ENCODE data around the gene TEDC1.

Gene TEDC1

DNA sequence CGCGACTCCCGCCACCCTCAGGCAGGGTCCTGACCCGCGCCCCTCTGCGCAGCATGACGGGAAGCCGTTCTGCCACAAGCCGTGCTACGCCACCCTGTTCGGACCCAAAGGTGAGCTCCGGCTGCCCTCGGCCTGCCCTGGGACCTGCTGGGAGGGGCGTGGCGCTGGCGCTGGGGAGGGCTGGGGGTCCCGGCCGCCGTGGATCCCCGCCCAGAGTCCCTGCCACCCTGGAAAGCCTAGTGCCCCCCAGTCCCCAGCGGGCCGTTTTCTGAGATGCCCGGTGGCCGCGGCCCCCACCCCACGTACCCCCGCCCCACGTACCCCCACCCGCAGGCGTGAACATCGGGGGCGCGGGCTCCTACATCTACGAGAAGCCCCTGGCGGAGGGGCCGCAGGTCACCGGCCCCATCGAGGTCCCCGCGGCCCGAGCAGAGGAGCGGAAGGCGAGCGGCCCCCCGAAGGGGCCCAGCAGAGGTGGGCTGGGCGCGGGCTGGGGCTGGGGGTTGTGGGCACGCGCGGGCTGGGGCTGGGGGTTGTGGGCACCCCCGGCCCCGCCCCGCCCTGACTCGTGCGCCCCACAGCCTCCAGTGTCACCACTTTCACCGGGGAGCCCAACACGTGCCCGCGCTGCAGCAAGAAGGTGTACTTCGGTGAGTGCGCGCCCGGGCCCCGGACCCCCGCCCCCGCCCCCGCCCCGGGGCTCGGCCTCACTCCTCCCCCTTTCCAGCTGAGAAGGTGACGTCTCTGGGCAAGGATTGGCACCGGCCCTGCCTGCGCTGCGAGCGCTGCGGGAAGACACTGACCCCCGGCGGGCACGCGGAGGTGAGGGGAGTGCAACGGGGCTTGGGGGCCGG, 12.4 kb upstream of the TEDC1 start:
- no peaks in the 10 kb centered on the region for H3K9me3 ChIP-seq (ENCODE audit: control insufficient read depth, insufficient read depth, low read depth, low read length)
- ChIA-PET POLR2A (interaction anchor here (1.0 kb wide), 1 partner anchor 14 kb away, joined by 3 read pairs; no protein-coding TSS in a partner anchor), CTCF (interaction anchor here (1.2 kb wide), 1 partner anchor 12 kb away, joined by 3 read pairs; no protein-coding TSS in a partner anchor)
- peaks cover 7% of the 10 kb centered on the region for H3K4me1 ChIP-seq (ENCODE audit: control insufficient read depth, insufficient read depth, low read length)
- H3K27ac ChIP-seq (ENCODE audit: extremely low read depth, low read depth, low read length) = no peak overlapping the region
- H3K36me3 ChIP-seq (ENCODE audit: control insufficient read depth in 2 of 2, insufficient read depth in 1 of 2, low read length in 2 of 2) = no peaks in the 10 kb centered on the region
- TF ChIP-seq, protein P1, sequence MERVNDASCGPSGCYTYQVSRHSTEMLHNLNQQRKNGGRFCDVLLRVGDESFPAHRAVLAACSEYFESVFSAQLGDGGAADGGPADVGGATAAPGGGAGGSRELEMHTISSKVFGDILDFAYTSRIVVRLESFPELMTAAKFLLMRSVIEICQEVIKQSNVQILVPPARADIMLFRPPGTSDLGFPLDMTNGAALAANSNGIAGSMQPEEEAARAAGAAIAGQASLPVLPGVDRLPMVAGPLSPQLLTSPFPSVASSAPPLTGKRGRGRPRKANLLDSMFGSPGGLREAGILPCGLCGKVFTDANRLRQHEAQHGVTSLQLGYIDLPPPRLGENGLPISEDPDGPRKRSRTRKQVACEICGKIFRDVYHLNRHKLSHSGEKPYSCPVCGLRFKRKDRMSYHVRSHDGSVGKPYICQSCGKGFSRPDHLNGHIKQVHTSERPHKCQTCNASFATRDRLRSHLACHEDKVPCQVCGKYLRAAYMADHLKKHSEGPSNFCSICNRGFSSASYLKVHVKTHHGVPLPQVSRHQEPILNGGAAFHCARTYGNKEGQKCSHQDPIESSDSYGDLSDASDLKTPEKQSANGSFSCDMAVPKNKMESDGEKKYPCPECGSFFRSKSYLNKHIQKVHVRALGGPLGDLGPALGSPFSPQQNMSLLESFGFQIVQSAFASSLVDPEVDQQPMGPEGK (tag by site-specific recombination; IDR thresholded peaks at IDR 0.05) = peak; percentile 7; the same call in 1 of the 2 replicates
- TF ChIP-seq ZNF530 (tag by site-specific recombination; IDR thresholded peaks at IDR 0.05; ENCODE audit: low read depth) (no peak), ZNF777 (tag by site-specific recombination; IDR thresholded peaks at IDR 0.05; ENCODE audit: borderline replicate concordance) (no peak), ZNF488 (tag by site-specific recombination; IDR thresholded peaks at IDR 0.05) (no peak), ZNF174 (tag by site-specific recombination; IDR thresholded peaks at IDR 0.05) (no peak), ZFP37 (tag by site-specific recombination; IDR thresholded peaks at IDR 0.05) (no peak)
- H3K4me3 ChIP-seq (ENCODE audit: low read depth, low read length) = no peak overlapping the region

GRCh38 chr14:105479431-105480158, 11.5 kb upstream of the TEDC1 start:
- ChIA-PET POLR2A (interaction anchor here (1.3 kb wide), 1 partner anchor 8 kb away, joined by 5 read pairs; no protein-coding TSS in a partner anchor), CTCF (interaction anchor here (1.0 to 2.9 kb wide), 2 partner anchors 10 to 52 kb away, joined by 4 to 31 read pairs; no protein-coding TSS in a partner anchor)
- Histone ChIP-seq H3K9me3 (ENCODE audit: control insufficient read depth, insufficient read depth, low read depth, low read length) (no peaks in the 10 kb centered on the region), H3K4me1 (ENCODE audit: control insufficient read depth, insufficient read depth, low read length) (peaks cover 5% of the 10 kb centered on the region), H3K36me3 (ENCODE audit: control insufficient read depth in 2 of 2, insufficient read depth in 1 of 2, low read length in 2 of 2) (no peaks in the 10 kb centered on the region), H3K4me3 (ENCODE audit: low read depth, low read length) (no peak overlapping the region), H3K27ac (ENCODE audit: extremely low read depth, low read depth, low read length) (no peak overlapping the region)
- TF ChIP-seq ZNF664 (tag by site-specific recombination; IDR thresholded peaks at IDR 0.05) = no peak
- TF ChIP-seq ZNF600 (tag by site-specific recombination; IDR thresholded peaks at IDR 0.05) = 0 out of 2 replicates have a peak, but pooled peaks have one; percentile 26
- TF ChIP-seq ZNF585B (tag by site-specific recombination; IDR thresholded peaks at IDR 0.05) = no peak
- TF ChIP-seq SP2 (tag by site-specific recombination; IDR thresholded peaks at IDR 0.05) = peak; percentile 24
- TF ChIP-seq, protein P2, sequence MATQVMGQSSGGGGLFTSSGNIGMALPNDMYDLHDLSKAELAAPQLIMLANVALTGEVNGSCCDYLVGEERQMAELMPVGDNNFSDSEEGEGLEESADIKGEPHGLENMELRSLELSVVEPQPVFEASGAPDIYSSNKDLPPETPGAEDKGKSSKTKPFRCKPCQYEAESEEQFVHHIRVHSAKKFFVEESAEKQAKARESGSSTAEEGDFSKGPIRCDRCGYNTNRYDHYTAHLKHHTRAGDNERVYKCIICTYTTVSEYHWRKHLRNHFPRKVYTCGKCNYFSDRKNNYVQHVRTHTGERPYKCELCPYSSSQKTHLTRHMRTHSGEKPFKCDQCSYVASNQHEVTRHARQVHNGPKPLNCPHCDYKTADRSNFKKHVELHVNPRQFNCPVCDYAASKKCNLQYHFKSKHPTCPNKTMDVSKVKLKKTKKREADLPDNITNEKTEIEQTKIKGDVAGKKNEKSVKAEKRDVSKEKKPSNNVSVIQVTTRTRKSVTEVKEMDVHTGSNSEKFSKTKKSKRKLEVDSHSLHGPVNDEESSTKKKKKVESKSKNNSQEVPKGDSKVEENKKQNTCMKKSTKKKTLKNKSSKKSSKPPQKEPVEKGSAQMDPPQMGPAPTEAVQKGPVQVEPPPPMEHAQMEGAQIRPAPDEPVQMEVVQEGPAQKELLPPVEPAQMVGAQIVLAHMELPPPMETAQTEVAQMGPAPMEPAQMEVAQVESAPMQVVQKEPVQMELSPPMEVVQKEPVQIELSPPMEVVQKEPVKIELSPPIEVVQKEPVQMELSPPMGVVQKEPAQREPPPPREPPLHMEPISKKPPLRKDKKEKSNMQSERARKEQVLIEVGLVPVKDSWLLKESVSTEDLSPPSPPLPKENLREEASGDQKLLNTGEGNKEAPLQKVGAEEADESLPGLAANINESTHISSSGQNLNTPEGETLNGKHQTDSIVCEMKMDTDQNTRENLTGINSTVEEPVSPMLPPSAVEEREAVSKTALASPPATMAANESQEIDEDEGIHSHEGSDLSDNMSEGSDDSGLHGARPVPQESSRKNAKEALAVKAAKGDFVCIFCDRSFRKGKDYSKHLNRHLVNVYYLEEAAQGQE (tag by site-specific recombination; IDR thresholded peaks at IDR 0.05) = peak; percentile 66; the same call in 1 of the 2 replicates
- TF ChIP-seq EGR2 (tag by site-specific recombination; IDR thresholded peaks at IDR 0.05; ENCODE audit: low read depth) = peak; percentile 65
- no peak for TF ChIP-seq ZNF354C (tag by site-specific recombination; IDR thresholded peaks at IDR 0.05; ENCODE audit: borderline replicate concordance, low read depth)
- peak; percentile 44; the same call in 1 of the 2 replicates for TF ChIP-seq ZBTB10 (tag by site-specific recombination; IDR thresholded peaks at IDR 0.05)
- no peak for TF ChIP-seq ZNF132 (tag by site-specific recombination; IDR thresholded peaks at IDR 0.05; ENCODE audit: borderline replicate concordance)
- no peak for TF ChIP-seq ZNF791 (tag by site-specific recombination; IDR thresholded peaks at IDR 0.05)
- no peak for TF ChIP-seq ZNF501 (tag by site-specific recombination; IDR thresholded peaks at IDR 0.05)
- TF ChIP-seq ZIC2 (tag by site-specific recombination; IDR thresholded peaks at IDR 0.05) = peak; percentile 40; the same call in 1 of the 2 replicates
- 0 out of 2 replicates have a peak, but pooled peaks have one; percentile 39 for TF ChIP-seq ZBTB7A (tag by site-specific recombination; IDR thresholded peaks at IDR 0.05; ENCODE audit: low read depth)
- TF ChIP-seq YY1 (tag by site-specific recombination; IDR thresholded peaks at IDR 0.05) = no peak
- peak; percentile 86 for TF ChIP-seq ZFHX2 (tag by site-specific recombination; conservative IDR thresholded peaks at IDR 0.05)
- peak; percentile 57; the same call in 1 of the 2 replicates for TF ChIP-seq ZBTB17 (tag by site-specific recombination; IDR thresholded peaks at IDR 0.05)
- TF ChIP-seq KLF8 (tag by site-specific recombination; IDR thresholded peaks at IDR 0.05) = peak; percentile 86
- peak; percentile 67 for TF ChIP-seq GLIS2 (tag by site-specific recombination; IDR thresholded peaks at IDR 0.05)
